Measurements from ENCODE around the gene EVA1B.

Gene EVA1B

GRCh38 chr1:36274201-36274600, 49.2 kb downstream of the EVA1B start:
- no peak for DNase-seq

GRCh38 chr1:36273024-36273423, 50.4 kb downstream of the EVA1B start:
- no peak for DNase-seq

All from RPMI8226 (cell line).